GM23338 (cell line): ENCODE measurements around the gene EBF4. TPM values are rescaled to one million over a fixed set of nuclear protein-coding genes. Genes with fewer than 3 reads are reported as not detected.

ENCODE experiments used
- ATAC-seq: fragments of 200-7000 bp; cut with Tn5 transposase; 3 replicates; pipeline ENCODE4 v1.9.1; 2020
- DNase-seq: peaks from one replicate; pipeline ENCODE4 v3.0.0-alpha.2; 2015; ENCODE audit warnings: low spot score
- H2AFZ ChIP-seq: fragments of 200-600 bp; sonication (generic); 2 replicates; pipeline ENCODE4 v1.8.0; 2016; ENCODE audit warnings: antibody characterized with exemption, mild to moderate bottlenecking, moderate library complexity
- H3F3A ChIP-seq: fragments of 200-600 bp; sonication (generic); replicated peaks from 2 replicates; pipeline ENCODE4 v1.8.0; 2017; ENCODE audit warnings: antibody characterized with exemption, mixed run types, low read depth
- H3K27ac ChIP-seq: fragments of 200-600 bp; sonication (generic); 2 replicates; pipeline ENCODE4 v1.6.1; 2016; ENCODE audit warnings: low read depth
- H3K27me3 ChIP-seq: fragments of 200-600 bp; sonication (generic); 2 replicates; pipeline ENCODE4 v1.8.0; 2016; ENCODE audit warnings: mild to moderate bottlenecking, mixed run types, moderate library complexity; ENCODE audit not compliant: insufficient read depth
- H3K36me3 ChIP-seq: fragments of 200-600 bp; sonication (generic); 2 replicates; pipeline ENCODE4 v1.8.0; 2016; ENCODE audit warnings: mild to moderate bottlenecking; ENCODE audit not compliant: insufficient read depth
- H3K4me1 ChIP-seq: fragments of 200-600 bp; sonication (generic); 2 replicates; pipeline ENCODE4 v1.8.0; 2016; ENCODE audit warnings: mild to moderate bottlenecking, moderate library complexity; ENCODE audit not compliant: insufficient read depth
- H3K4me2 ChIP-seq: fragments of 200-600 bp; sonication (generic); 2 replicates; pipeline ENCODE4 v1.7.1; 2017; ENCODE audit warnings: mixed run types
- H3K4me3 ChIP-seq: fragments of 200-600 bp; sonication (generic); 2 replicates; pipeline ENCODE4 v1.6.1; 2016; ENCODE audit warnings: mixed run types
- H3K79me2 ChIP-seq: fragments of 200-600 bp; sonication (generic); replicated peaks from 2 replicates; pipeline ENCODE4 v1.8.0; 2017; ENCODE audit warnings: mild to moderate bottlenecking; ENCODE audit not compliant: insufficient read depth
- H3K9me2 ChIP-seq: fragments of 200-600 bp; sonication (generic); 2 replicates; pipeline ENCODE4 v1.8.0; 2017; ENCODE audit not compliant: insufficient read depth
- H4K20me1 ChIP-seq: fragments of 200-600 bp; sonication (generic); replicated peaks from 2 replicates; pipeline ENCODE4 v1.8.0; 2017; ENCODE audit warnings: mild to moderate bottlenecking; ENCODE audit not compliant: insufficient read depth
- H3K27ac Mint-ChIP-seq: 2 replicates; pipeline ENCODE4 v1.8.0; 2020; ENCODE audit warnings: inconsistent platforms, mild to moderate bottlenecking, moderate library complexity, mixed read lengths
- H3K27me3 Mint-ChIP-seq: 3 replicates; pipeline ENCODE4 v1.8.0; 2022; ENCODE audit warnings: low read depth, mild to moderate bottlenecking, moderate library complexity, mixed read lengths, inconsistent platforms; ENCODE audit not compliant: insufficient read depth, poor library complexity
- H3K36me3 Mint-ChIP-seq: 3 replicates; pipeline ENCODE4 v1.8.0; 2021; ENCODE audit warnings: low read depth, mild to moderate bottlenecking, inconsistent platforms, moderate library complexity, mixed read lengths
- H3K4me1 Mint-ChIP-seq: 3 replicates; pipeline ENCODE4 v1.8.0; 2020; ENCODE audit warnings: mild to moderate bottlenecking, inconsistent platforms, mixed read lengths
- H3K4me3 Mint-ChIP-seq: 3 replicates; pipeline ENCODE4 v1.8.0; 2021; ENCODE audit warnings: moderate library complexity, mild to moderate bottlenecking, inconsistent platforms, mixed read lengths
- H3K9me3 Mint-ChIP-seq: 3 replicates; pipeline ENCODE4 v1.8.0; 2020; ENCODE audit warnings: moderate library complexity, mild to moderate bottlenecking, inconsistent platforms, mixed read lengths
- CREB1 ChIP-seq: fragments of 250-450 bp; sonication (Bioruptor Pico); IDR thresholded peaks from 2 replicates; pipeline ENCODE4 v1.5.0; 2020; ENCODE audit warnings: low read depth, mild to moderate bottlenecking, moderate library complexity
- EZH2phosphoT487 ChIP-seq: fragments of 200-600 bp; sonication (generic); IDR thresholded peaks from one replicate; pipeline ENCODE4 v1.8.1; 2018; ENCODE audit warnings: antibody characterized with exemption; ENCODE audit not compliant: unreplicated experiment
- JUNB ChIP-seq: IDR thresholded peaks from one replicate; pipeline ENCODE4 v1.6.1; 2016; ENCODE audit warnings: antibody characterized with exemption; ENCODE audit not compliant: unreplicated experiment
- POLR2AphosphoS5 ChIP-seq: IDR thresholded peaks from 2 replicates; pipeline ENCODE4 v1.6.1; 2016; ENCODE audit warnings: antibody characterized with exemption, low read depth
- ZNF331 ChIP-seq: fragments of 250-450 bp; sonication (Bioruptor Pico); IDR thresholded peaks from 2 replicates; pipeline ENCODE4 v1.5.0; 2020; ENCODE audit warnings: low read depth, mild to moderate bottlenecking, moderate library complexity
- polyA plus RNA-seq: library from polyadenylated mRNA; unstranded; fragments of >200 nt; fragmentation: Nextera tagmentation; extraction: Ambion mirVana; gene quantifications from 2 replicates; pipeline ENCODE4 v1.2.1, GENCODE V29; 2016
- total RNA-seq: library from RNA; depleted of rRNA; stranded (reverse); fragments of >200 nt; shearing (Covaris generic); gene quantifications from 2 replicates; pipeline ENCODE4 v1.2.3, GENCODE V29; 2014
- TF ChIP-seq, protein P1 (sequence below): IDR thresholded peaks from one replicate; pipeline ENCODE4 v1.6.1; 2018; ENCODE audit warnings: antibody characterized with exemption; ENCODE audit not compliant: unreplicated experiment
- TF ChIP-seq, protein P2 (sequence below), 2 experiments: fragments of 200-600 bp in 1 of 2; sonication (generic) in 1 of 2; conservative IDR thresholded peaks; 2 replicates each; pipeline versions ENCODE4 v1.5.1 to v1.6.1; 2016 to 2017; ENCODE audit warnings: antibody characterized with exemption in 2 of 2, low read depth in 2 of 2, mild to moderate bottlenecking in 2 of 2, moderate library complexity in 1 of 2
- TF ChIP-seq, protein P3 (sequence below): fragments of 250-450 bp; sonication (Bioruptor Pico); IDR thresholded peaks from 2 replicates; pipeline ENCODE4 v1.5.0; 2020; ENCODE audit warnings: mild to moderate bottlenecking, moderate library complexity

EBF4 gene
- total and polyA plus RNA-seq, 2 experiments from 2014 or later = 0.66 to 1.6 TPM

DNA sequence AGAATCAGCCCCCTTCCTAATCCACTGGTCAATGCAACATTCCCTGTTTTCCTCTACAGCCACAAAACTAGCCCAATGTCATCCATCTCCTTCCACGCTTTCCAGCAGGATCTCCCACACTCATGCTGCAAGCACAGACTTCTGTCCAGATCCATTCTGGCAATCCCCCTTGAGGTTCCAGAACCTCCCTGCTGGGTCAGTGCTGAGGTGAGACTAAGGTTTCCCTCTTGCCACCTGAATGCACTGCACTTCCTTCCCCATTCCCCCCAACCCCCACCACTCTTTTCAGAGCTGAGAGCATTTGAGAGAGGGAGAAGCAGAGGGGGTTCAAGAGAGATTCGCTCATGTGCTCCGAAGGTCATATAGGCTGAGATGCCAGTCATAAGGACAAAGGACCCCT is 43.9 kb downstream of the EBF4 start (continued):
- TF ChIP-seq, protein P1, sequence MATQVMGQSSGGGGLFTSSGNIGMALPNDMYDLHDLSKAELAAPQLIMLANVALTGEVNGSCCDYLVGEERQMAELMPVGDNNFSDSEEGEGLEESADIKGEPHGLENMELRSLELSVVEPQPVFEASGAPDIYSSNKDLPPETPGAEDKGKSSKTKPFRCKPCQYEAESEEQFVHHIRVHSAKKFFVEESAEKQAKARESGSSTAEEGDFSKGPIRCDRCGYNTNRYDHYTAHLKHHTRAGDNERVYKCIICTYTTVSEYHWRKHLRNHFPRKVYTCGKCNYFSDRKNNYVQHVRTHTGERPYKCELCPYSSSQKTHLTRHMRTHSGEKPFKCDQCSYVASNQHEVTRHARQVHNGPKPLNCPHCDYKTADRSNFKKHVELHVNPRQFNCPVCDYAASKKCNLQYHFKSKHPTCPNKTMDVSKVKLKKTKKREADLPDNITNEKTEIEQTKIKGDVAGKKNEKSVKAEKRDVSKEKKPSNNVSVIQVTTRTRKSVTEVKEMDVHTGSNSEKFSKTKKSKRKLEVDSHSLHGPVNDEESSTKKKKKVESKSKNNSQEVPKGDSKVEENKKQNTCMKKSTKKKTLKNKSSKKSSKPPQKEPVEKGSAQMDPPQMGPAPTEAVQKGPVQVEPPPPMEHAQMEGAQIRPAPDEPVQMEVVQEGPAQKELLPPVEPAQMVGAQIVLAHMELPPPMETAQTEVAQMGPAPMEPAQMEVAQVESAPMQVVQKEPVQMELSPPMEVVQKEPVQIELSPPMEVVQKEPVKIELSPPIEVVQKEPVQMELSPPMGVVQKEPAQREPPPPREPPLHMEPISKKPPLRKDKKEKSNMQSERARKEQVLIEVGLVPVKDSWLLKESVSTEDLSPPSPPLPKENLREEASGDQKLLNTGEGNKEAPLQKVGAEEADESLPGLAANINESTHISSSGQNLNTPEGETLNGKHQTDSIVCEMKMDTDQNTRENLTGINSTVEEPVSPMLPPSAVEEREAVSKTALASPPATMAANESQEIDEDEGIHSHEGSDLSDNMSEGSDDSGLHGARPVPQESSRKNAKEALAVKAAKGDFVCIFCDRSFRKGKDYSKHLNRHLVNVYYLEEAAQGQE = no peak
- TF ChIP-seq CREB1 = no peak
- TF ChIP-seq ZNF331 (CRISPR knock-in tag) = no peak
- TF ChIP-seq POLR2AphosphoS5 = no peak
- TF ChIP-seq JUNB = no peak

DNA sequence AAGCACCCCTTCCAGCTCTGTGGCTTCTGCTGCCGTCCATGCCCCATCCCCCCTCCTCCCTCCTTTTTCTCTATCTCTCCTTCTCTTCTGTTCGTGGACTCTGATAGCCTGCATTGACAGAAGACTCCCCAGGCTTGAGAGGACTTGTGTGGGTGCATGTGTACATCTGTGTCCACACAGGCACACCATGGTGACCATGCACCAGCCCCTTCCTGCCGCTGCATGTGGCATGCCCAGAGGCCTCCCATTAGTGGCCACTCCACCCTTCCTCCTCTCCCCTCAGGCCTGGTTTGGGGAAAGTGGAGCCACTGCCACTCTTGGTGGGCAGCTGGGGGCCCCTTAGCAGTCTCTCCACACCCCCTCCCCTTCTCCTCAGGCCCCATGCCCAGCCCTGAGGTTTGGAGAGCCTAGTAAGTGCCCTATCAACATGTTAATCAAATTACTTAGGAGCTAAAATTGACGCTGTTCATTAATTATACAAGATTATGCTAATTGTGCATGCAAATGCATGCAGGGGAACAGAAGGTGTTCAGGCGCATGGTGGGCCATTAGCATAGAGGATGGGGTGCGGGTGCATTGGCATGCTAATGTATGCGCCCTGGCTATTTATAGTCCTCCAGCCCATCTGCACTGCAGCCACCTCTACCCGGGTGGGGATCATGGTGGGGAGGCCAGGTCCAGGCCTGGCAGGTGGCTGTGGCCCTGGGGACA is 45.9 kb downstream of the EBF4 start:
- no peak overlapping the region for H3K4me3 Mint-ChIP-seq
- peak; percentile 67 for ATAC-seq
- H3K27ac Mint-ChIP-seq = no peak overlapping the region
- no peak overlapping the region; the same call in 1 of the 2 replicates for H2AFZ ChIP-seq
- no peaks in the 10 kb centered on the region for H4K20me1 ChIP-seq
- H3K9me2 ChIP-seq = no peaks in the 10 kb centered on the region
- peaks cover 16% of the 10 kb centered on the region for H3K27me3 Mint-ChIP-seq
- H3K27me3 ChIP-seq = peaks cover 25% of the 10 kb centered on the region
- H3K36me3 Mint-ChIP-seq = no peaks in the 10 kb centered on the region
- H3K4me2 ChIP-seq = no peak overlapping the region
- peaks cover 14% of the 10 kb centered on the region; the same call in 1 of the 2 replicates for H3K4me1 ChIP-seq
- no peaks in the 10 kb centered on the region for H3K36me3 ChIP-seq
- H3K27ac ChIP-seq = no peak overlapping the region
- H3K9me3 Mint-ChIP-seq = peaks cover 11% of the 10 kb centered on the region; the same call in 2 of the 3 replicates
- no peaks in the 10 kb centered on the region for H3F3A ChIP-seq
- no peak for TF ChIP-seq POLR2AphosphoS5
- DNase-seq = no peak
- peaks cover 20% of the 10 kb centered on the region for H3K4me1 Mint-ChIP-seq
- no peaks in the 10 kb centered on the region for H3K79me2 ChIP-seq
- no peak overlapping the region for H3K4me3 ChIP-seq

DNA sequence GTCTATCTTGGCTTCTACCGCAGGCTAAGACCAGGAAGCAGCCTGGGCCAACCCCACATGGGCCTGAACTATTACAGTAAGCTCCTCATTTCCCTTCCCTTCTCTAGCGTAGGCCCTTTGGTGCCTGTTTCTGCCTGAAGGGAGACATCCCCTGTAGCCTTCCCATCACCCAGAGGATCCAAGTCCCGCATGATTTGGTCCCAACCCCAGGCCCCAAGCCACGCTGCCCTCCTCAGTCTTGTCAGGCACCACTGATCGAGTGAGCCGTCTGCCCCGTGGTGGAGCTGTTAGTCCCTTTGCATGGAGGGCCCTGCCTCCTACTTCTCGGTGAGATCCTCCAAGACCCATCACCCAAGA is 46.4 kb downstream of the EBF4 start:
- Histone ChIP-seq H2AFZ (no peak overlapping the region), H4K20me1 (no peaks in the 10 kb centered on the region; the same call in 1 of the 2 replicates), H3K4me1 (peaks cover 14% of the 10 kb centered on the region; the same call in 1 of the 2 replicates), H3F3A (no peaks in the 10 kb centered on the region), H3K4me2 (no peak overlapping the region), H3K27ac (no peak overlapping the region), H3K4me3 (no peak overlapping the region), H3K36me3 (no peaks in the 10 kb centered on the region), H3K9me2 (no peaks in the 10 kb centered on the region), H3K27me3 (peaks cover 30% of the 10 kb centered on the region), H3K79me2 (no peaks in the 10 kb centered on the region)
- peaks cover 10% of the 10 kb centered on the region; the same call in 2 of the 3 replicates for H3K9me3 Mint-ChIP-seq
- no peak for DNase-seq
- H3K27ac Mint-ChIP-seq = 0 out of 2 replicates have a peak overlapping the region, but pooled peaks have one; percentile 58
- peaks cover 20% of the 10 kb centered on the region for H3K4me1 Mint-ChIP-seq
- no peaks in the 10 kb centered on the region for H3K36me3 Mint-ChIP-seq
- H3K27me3 Mint-ChIP-seq = peaks cover 18% of the 10 kb centered on the region
- ATAC-seq = no peak; the same call in 2 of the 3 replicates
- H3K4me3 Mint-ChIP-seq = no peak overlapping the region
- TF ChIP-seq, protein P2, sequence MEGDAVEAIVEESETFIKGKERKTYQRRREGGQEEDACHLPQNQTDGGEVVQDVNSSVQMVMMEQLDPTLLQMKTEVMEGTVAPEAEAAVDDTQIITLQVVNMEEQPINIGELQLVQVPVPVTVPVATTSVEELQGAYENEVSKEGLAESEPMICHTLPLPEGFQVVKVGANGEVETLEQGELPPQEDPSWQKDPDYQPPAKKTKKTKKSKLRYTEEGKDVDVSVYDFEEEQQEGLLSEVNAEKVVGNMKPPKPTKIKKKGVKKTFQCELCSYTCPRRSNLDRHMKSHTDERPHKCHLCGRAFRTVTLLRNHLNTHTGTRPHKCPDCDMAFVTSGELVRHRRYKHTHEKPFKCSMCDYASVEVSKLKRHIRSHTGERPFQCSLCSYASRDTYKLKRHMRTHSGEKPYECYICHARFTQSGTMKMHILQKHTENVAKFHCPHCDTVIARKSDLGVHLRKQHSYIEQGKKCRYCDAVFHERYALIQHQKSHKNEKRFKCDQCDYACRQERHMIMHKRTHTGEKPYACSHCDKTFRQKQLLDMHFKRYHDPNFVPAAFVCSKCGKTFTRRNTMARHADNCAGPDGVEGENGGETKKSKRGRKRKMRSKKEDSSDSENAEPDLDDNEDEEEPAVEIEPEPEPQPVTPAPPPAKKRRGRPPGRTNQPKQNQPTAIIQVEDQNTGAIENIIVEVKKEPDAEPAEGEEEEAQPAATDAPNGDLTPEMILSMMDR (conservative IDR thresholded peaks at IDR 0.05; ENCODE audit: low read depth in 2 of 2) = no peak
- TF ChIP-seq EZH2phosphoT487 = no peak
- TF ChIP-seq, protein P3, sequence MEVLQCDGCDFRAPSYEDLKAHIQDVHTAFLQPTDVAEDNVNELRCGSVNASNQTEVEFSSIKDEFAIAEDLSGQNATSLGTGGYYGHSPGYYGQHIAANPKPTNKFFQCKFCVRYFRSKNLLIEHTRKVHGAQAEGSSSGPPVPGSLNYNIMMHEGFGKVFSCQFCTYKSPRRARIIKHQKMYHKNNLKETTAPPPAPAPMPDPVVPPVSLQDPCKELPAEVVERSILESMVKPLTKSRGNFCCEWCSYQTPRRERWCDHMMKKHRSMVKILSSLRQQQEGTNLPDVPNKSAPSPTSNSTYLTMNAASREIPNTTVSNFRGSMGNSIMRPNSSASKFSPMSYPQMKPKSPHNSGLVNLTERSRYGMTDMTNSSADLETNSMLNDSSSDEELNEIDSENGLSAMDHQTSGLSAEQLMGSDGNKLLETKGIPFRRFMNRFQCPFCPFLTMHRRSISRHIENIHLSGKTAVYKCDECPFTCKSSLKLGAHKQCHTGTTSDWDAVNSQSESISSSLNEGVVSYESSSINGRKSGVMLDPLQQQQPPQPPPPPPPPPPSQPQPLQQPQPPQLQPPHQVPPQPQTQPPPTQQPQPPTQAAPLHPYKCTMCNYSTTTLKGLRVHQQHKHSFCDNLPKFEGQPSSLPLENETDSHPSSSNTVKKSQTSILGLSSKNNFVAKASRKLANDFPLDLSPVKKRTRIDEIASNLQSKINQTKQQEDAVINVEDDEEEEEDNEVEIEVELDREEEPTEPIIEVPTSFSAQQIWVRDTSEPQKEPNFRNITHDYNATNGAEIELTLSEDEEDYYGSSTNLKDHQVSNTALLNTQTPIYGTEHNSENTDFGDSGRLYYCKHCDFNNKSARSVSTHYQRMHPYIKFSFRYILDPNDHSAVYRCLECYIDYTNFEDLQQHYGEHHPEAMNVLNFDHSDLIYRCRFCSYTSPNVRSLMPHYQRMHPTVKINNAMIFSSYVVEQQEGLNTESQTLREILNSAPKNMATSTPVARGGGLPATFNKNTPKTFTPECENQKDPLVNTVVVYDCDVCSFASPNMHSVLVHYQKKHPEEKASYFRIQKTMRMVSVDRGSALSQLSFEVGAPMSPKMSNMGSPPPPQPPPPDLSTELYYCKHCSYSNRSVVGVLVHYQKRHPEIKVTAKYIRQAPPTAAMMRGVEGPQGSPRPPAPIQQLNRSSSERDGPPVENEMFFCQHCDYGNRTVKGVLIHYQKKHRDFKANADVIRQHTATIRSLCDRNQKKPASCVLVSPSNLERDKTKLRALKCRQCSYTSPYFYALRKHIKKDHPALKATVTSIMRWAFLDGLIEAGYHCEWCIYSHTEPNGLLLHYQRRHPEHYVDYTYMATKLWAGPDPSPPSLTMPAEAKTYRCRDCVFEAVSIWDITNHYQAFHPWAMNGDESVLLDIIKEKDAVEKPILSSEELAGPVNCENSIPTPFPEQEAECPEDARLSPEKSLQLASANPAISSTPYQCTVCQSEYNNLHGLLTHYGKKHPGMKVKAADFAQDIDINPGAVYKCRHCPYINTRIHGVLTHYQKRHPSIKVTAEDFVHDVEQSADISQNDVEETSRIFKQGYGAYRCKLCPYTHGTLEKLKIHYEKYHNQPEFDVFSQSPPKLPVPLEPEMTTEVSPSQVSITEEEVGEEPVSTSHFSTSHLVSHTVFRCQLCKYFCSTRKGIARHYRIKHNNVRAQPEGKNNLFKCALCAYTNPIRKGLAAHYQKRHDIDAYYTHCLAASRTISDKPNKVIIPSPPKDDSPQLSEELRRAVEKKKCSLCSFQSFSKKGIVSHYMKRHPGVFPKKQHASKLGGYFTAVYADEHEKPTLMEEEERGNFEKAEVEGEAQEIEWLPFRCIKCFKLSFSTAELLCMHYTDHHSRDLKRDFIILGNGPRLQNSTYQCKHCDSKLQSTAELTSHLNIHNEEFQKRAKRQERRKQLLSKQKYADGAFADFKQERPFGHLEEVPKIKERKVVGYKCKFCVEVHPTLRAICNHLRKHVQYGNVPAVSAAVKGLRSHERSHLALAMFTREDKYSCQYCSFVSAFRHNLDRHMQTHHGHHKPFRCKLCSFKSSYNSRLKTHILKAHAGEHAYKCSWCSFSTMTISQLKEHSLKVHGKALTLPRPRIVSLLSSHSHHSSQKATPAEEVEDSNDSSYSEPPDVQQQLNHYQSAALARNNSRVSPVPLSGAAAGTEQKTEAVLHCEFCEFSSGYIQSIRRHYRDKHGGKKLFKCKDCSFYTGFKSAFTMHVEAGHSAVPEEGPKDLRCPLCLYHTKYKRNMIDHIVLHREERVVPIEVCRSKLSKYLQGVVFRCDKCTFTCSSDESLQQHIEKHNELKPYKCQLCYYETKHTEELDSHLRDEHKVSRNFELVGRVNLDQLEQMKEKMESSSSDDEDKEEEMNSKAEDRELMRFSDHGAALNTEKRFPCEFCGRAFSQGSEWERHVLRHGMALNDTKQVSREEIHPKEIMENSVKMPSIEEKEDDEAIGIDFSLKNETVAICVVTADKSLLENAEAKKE (CRISPR knock-in tag) = no peak
